OCI-LY7 (cell line): ENCODE measurements around the gene SETD1A.

Experiments used
- EZH2phosphoT487 ChIP-seq: fragments of 200-600 bp; sonication (generic); IDR thresholded peaks from 2 replicates; pipeline ENCODE4 v1.6.1; 2018; ENCODE audit warnings: low read depth, borderline replicate concordance, mild to moderate bottlenecking, mixed run types, antibody characterized with exemption, low read length, moderate library complexity, mixed read lengths
- TF ChIP-seq, protein P1 (sequence below): fragments of 200-600 bp; sonication (generic); conservative IDR thresholded peaks from 2 replicates; pipeline ENCODE4 v1.5.1; 2014; ENCODE audit warnings: mild to moderate bottlenecking, antibody characterized with exemption, low read length, moderate library complexity, mixed read lengths

DNA sequence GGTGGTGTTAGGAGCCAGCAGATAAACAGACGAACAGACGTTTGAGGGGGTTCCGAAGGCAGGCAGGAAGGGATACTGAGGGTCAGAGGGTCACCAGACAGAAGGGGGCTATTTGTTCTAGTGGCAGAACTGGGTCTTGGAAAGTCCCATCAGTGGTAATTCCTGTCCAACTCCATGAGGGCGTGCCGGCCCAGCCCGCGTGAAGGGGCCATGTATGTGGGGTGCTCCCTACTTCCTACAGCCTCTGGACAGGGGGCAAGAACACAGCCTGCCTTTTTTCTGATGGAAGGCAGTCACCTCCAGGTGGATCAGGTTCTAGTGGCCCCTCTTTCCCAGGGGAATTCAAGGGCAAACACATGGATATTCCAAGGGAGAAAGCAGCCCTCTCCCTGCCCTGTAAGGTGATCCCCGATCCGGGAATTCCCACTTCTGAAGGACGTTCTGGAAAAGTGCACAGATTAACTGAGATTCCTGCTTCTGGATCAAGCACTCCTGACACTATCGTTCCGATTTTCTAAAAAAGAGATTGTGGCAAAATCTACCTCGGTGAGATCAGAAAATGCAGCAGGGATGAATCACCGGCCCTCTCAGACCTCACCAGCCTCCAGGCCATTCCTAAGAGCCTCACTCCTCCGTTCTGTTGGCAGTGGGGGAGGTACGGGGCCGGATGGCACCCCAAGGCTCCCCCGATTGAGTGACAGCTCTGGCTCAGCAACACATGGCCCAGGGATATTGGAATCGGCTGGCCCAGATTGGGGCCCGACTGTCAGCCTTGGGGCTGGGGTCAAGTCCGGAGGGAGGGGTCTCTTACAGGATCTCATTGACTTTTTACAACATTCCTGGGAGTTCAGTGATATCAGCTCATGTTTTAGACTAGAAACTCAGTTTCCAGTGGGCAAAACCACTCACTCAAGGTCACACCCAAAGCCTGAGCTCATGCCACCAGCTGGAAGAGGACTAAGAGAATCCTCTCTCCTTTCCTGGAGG lies 40.5 kb downstream of the SETD1A start:
- TF ChIP-seq, protein P1, sequence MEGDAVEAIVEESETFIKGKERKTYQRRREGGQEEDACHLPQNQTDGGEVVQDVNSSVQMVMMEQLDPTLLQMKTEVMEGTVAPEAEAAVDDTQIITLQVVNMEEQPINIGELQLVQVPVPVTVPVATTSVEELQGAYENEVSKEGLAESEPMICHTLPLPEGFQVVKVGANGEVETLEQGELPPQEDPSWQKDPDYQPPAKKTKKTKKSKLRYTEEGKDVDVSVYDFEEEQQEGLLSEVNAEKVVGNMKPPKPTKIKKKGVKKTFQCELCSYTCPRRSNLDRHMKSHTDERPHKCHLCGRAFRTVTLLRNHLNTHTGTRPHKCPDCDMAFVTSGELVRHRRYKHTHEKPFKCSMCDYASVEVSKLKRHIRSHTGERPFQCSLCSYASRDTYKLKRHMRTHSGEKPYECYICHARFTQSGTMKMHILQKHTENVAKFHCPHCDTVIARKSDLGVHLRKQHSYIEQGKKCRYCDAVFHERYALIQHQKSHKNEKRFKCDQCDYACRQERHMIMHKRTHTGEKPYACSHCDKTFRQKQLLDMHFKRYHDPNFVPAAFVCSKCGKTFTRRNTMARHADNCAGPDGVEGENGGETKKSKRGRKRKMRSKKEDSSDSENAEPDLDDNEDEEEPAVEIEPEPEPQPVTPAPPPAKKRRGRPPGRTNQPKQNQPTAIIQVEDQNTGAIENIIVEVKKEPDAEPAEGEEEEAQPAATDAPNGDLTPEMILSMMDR: no peak
- no peak for TF ChIP-seq EZH2phosphoT487
